DOHH2 (cell line): ENCODE results near the gene PTPRK.

Source experiments
- H3F3A ChIP-seq: fragments of 200-600 bp; sonication (generic), shearing (Covaris generic); 2 replicates; pipeline ENCODE4 v1.6.0; 2016; ENCODE audit warnings: antibody characterized with exemption, mild to moderate bottlenecking; ENCODE audit not compliant: control insufficient read depth, insufficient read depth
- H3K27ac ChIP-seq: fragments of 200-600 bp; sonication (generic); 2 replicates; pipeline ENCODE4 v1.5.1; 2014; ENCODE audit warnings: low read depth, mild to moderate bottlenecking, low read length, moderate library complexity
- H3K27me3 ChIP-seq: fragments of 200-600 bp; sonication (generic); 2 replicates; pipeline ENCODE4 v1.6.1; 2014; ENCODE audit warnings: mild to moderate bottlenecking, low read length, mixed read lengths; ENCODE audit not compliant: control insufficient read depth
- H3K36me3 ChIP-seq: fragments of 200-600 bp; sonication (generic); 2 replicates; pipeline ENCODE4 v1.6.1; 2014; ENCODE audit warnings: mild to moderate bottlenecking, low read length, moderate library complexity, mixed read lengths; ENCODE audit not compliant: control insufficient read depth
- H3K4me1 ChIP-seq: fragments of 200-600 bp; sonication (generic); 2 replicates; pipeline ENCODE4 v1.6.1; 2014; ENCODE audit warnings: mild to moderate bottlenecking, low read length, mixed read lengths; ENCODE audit not compliant: control insufficient read depth
- H3K4me2 ChIP-seq: fragments of 200-600 bp; sonication (generic); 2 replicates; pipeline ENCODE4 v1.6.0; 2014; ENCODE audit warnings: mild to moderate bottlenecking, low read length, moderate library complexity
- H3K4me3 ChIP-seq: fragments of 200-600 bp; sonication (generic); 2 replicates; pipeline ENCODE4 v1.5.1; 2014; ENCODE audit warnings: mild to moderate bottlenecking, low read length, mixed read lengths
- H3K79me2 ChIP-seq: fragments of 200-600 bp; sonication (generic); 2 replicates; pipeline ENCODE4 v1.6.1; 2014; ENCODE audit warnings: mild to moderate bottlenecking, low read length, mixed read lengths; ENCODE audit not compliant: control insufficient read depth
- H3K9me2 ChIP-seq: fragments of 200-600 bp; sonication (generic); replicated peaks from 2 replicates; pipeline ENCODE4 v1.6.1; 2014; ENCODE audit warnings: mild to moderate bottlenecking, low read length, mixed read lengths; ENCODE audit not compliant: control insufficient read depth
- H3K9me3 ChIP-seq: fragments of 200-600 bp; sonication (generic); 2 replicates; pipeline ENCODE4 v1.6.1; 2014; ENCODE audit warnings: antibody characterized with exemption, low read length, mixed read lengths; ENCODE audit not compliant: control insufficient read depth, insufficient read depth
- H4K20me1 ChIP-seq: fragments of 200-600 bp; sonication (generic); 2 replicates; pipeline ENCODE4 v1.6.0; 2014; ENCODE audit warnings: low read depth, mild to moderate bottlenecking, antibody characterized with exemption, low read length, moderate library complexity; ENCODE audit not compliant: control insufficient read depth, insufficient read depth
- CTCF ChIP-seq: fragments of 200-600 bp; sonication (generic); IDR thresholded peaks from one replicate; pipeline ENCODE4 v1.5.1; 2014; ENCODE audit warnings: antibody characterized with exemption, mild to moderate bottlenecking, low read depth, low read length; ENCODE audit not compliant: poor library complexity, severe bottlenecking
- EZH2phosphoT487 ChIP-seq: fragments of 200-600 bp; sonication (generic); IDR thresholded peaks from 2 replicates; pipeline ENCODE4 v1.6.1; 2017; ENCODE audit warnings: borderline replicate concordance, mild to moderate bottlenecking, antibody characterized with exemption, low read length, moderate library complexity, mixed read lengths

PTPRK gene

DNA sequence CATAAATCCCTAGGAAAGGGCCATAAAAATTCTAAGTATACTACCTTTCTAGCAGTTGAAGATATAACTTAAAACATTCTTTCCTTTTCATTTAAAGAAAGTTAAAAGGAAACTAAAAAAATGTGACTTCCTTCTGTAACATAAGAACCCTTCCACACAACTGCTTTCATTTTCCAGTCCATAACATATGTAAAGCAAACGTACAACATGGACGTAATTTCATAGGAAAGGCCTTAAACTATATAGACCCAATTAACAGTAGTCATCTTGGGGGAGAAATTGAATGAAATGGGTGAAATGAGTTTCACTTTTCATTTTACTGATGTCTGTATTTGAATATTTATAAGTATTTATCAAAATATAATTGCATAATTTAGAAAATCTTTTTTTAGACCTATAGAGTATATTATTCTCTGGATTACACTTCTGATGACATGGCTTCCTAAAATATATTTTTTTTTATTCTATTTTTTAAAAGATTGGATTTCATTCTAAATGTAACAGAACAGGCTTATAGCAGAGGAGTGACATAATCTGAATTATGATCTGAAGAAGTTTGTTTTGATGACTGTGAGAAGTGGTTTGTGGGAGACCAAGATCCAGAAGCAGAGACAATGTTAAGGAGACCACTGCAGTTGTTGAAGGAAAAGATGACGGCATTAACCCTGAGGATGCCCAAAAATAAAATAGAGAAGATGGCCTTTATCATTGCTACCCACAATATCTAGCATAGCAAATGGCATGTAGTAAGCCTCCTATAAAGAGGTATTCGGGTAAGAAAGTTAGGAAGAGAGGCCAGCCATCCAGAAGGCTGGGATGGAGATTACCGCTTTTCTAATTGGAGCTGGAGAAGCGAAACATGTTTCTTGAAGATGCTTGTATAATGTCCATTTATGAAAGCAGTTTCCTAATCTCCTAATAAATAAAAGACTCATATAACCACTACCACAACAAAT is 260.4 kb downstream of the PTPRK start:
- no peak overlapping the region for H3K27ac ChIP-seq
- H3K79me2 ChIP-seq = no peaks in the 10 kb centered on the region
- H3K9me3 ChIP-seq = no peaks in the 10 kb centered on the region
- no peaks in the 10 kb centered on the region for H3K9me2 ChIP-seq
- H3K27me3 ChIP-seq = no peaks in the 10 kb centered on the region
- H4K20me1 ChIP-seq = no peaks in the 10 kb centered on the region
- no peaks in the 10 kb centered on the region for H3K36me3 ChIP-seq
- TF ChIP-seq CTCF (no peak), EZH2phosphoT487 (no peak)
- H3K4me2 ChIP-seq = no peak overlapping the region
- H3K4me3 ChIP-seq = no peak overlapping the region
- H3K4me1 ChIP-seq = no peaks in the 10 kb centered on the region
- H3F3A ChIP-seq = no peaks in the 10 kb centered on the region

DNA sequence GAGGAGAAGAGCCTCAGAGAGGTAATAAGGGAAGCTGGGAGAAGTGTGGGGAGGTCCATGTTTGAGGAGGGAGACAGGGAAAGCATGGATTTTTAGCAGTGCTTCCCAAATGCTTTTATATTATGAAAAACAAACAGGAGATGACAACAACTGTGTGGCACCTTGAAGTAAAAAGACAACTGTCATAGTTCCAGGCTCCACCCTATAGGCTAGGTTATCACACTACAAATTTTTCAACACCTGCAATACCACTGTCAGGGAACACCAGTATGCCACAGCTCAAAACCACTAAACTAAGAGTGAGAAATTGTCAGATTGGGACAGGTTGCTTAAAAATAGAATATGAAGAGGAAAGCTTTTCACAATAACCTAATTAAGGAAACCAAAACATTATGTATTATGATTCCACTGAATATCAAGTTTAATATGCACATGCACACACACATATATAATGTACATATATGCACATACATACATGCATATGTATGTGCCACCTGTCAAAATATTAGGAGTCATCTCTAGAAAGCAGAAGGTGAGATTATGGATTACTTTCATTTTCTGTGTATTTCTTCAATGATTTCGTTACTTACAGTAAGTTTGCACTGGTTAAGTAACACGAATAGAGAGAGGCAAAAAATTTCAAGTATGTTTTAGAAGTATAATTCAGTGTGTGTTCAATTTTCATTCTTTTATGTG is 261.2 kb downstream of the PTPRK start:
- Histone ChIP-seq H3F3A (no peaks in the 10 kb centered on the region), H3K4me2 (no peak overlapping the region), H3K27ac (no peak overlapping the region), H3K79me2 (no peaks in the 10 kb centered on the region), H3K9me2 (no peaks in the 10 kb centered on the region), H4K20me1 (no peaks in the 10 kb centered on the region), H3K36me3 (no peaks in the 10 kb centered on the region), H3K4me1 (no peaks in the 10 kb centered on the region), H3K27me3 (no peaks in the 10 kb centered on the region), H3K4me3 (no peak overlapping the region), H3K9me3 (no peaks in the 10 kb centered on the region)
- no peak for TF ChIP-seq EZH2phosphoT487
- TF ChIP-seq CTCF = no peak

- Histone ChIP-seq H3F3A (no peaks in the 10 kb centered on the region), H3K27me3 (no peaks in the 10 kb centered on the region), H3K79me2 (no peaks in the 10 kb centered on the region), H4K20me1 (no peaks in the 10 kb centered on the region), H3K4me3 (no peak overlapping the region), H3K9me2 (no peaks in the 10 kb centered on the region), H3K4me2 (no peak overlapping the region), H3K27ac (no peak overlapping the region), H3K36me3 (no peaks in the 10 kb centered on the region), H3K4me1 (no peaks in the 10 kb centered on the region), H3K9me3 (no peaks in the 10 kb centered on the region)
- TF ChIP-seq EZH2phosphoT487 = no peak
Measured at GRCh38 chr6:128256095-128256494, 264.3 kb downstream of the PTPRK start.
